IMR-90 (cell line): ENCODE data around the gene TPO. TPM values are rescaled to one million over a fixed set of nuclear protein-coding genes. Genes with fewer than 3 reads are reported as not detected.

Experiments used
- ATAC-seq: fragments of 200-7000 bp; cut with Tn5 transposase; 2 replicates; pipeline ENCODE4 v1.9.1; 2020; ENCODE audit warnings: low read depth, mild to moderate bottlenecking, moderate library complexity
- BruUV-seq: library from RNA; stranded (reverse); fragments of 400-500 nt; replicated peaks from 2 replicates; lab custom pipeline; 2021; lab: Mats Ljungman, UMichigan
- CTCF ChIA-PET: fragments of 300-600 bp; formaldehyde crosslinking; extraction: SDS; loops from one replicate; lab custom pipeline; 2021; ENCODE audit warnings: antibody characterized with exemption; lab: Yijun Ruan, JAX
- POLR2A ChIA-PET: fragments of 300-600 bp; sonication (Branson Sonifier 250); formaldehyde crosslinking; loops from one replicate; lab custom pipeline; 2022; ENCODE audit warnings: antibody characterized with exemption; ENCODE audit not compliant: unreplicated experiment; lab: Charles Lee
- DNase-seq: peaks from one replicate; pipeline ENCODE4 v3.0.0; 2013
- H2AFZ ChIP-seq: replicated peaks from 2 replicates; pipeline ENCODE3; 2013; ENCODE audit warnings: low read length, mild to moderate bottlenecking; ENCODE audit not compliant: poor library complexity
- H2AK5ac ChIP-seq: 2 replicates; pipeline ENCODE4 v1.6.1; 2013; ENCODE audit warnings: low read depth, low read length, inconsistent platforms
- H2AK9ac ChIP-seq: replicated peaks from 2 replicates; pipeline ENCODE3; 2013; ENCODE audit warnings: mild to moderate bottlenecking, low read depth, low read length, moderate library complexity; ENCODE audit not compliant: poor library complexity
- H2BK120ac ChIP-seq: 2 replicates; pipeline ENCODE4 v1.6.1; 2013; ENCODE audit warnings: low read depth, low read length, inconsistent platforms
- H2BK15ac ChIP-seq: 3 replicates; pipeline ENCODE4 v1.6.1; 2013; ENCODE audit warnings: low read depth, low read length, inconsistent platforms
- H2BK20ac ChIP-seq: 2 replicates; pipeline ENCODE4 v1.6.1; 2013; ENCODE audit warnings: low read depth, mild to moderate bottlenecking, inconsistent platforms, low read length, moderate library complexity
- H2BK5ac ChIP-seq: 2 replicates; pipeline ENCODE4 v1.6.1; 2013; ENCODE audit warnings: mild to moderate bottlenecking, low read depth, low read length, inconsistent platforms; ENCODE audit not compliant: poor library complexity, severe bottlenecking
- H3K14ac ChIP-seq: replicated peaks from 2 replicates; pipeline ENCODE4 v1.6.1; 2013; ENCODE audit warnings: low read depth, low read length, inconsistent platforms
- H3K18ac ChIP-seq: 2 replicates; pipeline ENCODE4 v1.6.1; 2013; ENCODE audit warnings: low read depth, low read length, control low read depth
- H3K23ac ChIP-seq: 2 replicates; pipeline ENCODE4 v1.6.1; 2013; ENCODE audit warnings: low read depth, low read length, inconsistent platforms
- H3K27ac ChIP-seq: 2 replicates; pipeline ENCODE4 v1.5.1; 2013; ENCODE audit warnings: mild to moderate bottlenecking, control low read depth, low read length; ENCODE audit not compliant: insufficient read depth
- H3K27me3 ChIP-seq: 2 replicates; pipeline ENCODE4 v1.6.1; 2013; ENCODE audit warnings: low read length; ENCODE audit not compliant: control insufficient read depth, insufficient read depth
- H3K36me3 ChIP-seq: 2 replicates; pipeline ENCODE4 v1.6.1; 2013; ENCODE audit warnings: low read length, mixed read lengths; ENCODE audit not compliant: control insufficient read depth, insufficient read depth
- H3K4ac ChIP-seq: 2 replicates; pipeline ENCODE4 v1.6.1; 2013; ENCODE audit warnings: low read depth, low read length, inconsistent platforms
- H3K4me1 ChIP-seq: 2 replicates; pipeline ENCODE4 v1.6.1; 2013; ENCODE audit warnings: low read length, mixed read lengths; ENCODE audit not compliant: control insufficient read depth, insufficient read depth
- H3K4me2 ChIP-seq: 2 replicates; pipeline ENCODE4 v1.6.1; 2013; ENCODE audit warnings: low read depth, mild to moderate bottlenecking, control low read depth, low read length, moderate library complexity
- H3K4me3 ChIP-seq: 2 replicates; pipeline ENCODE4 v1.5.1; 2013; ENCODE audit warnings: low read depth, mild to moderate bottlenecking, control low read depth, low read length, moderate library complexity; ENCODE audit not compliant: insufficient read depth
- H3K56ac ChIP-seq: 2 replicates; pipeline ENCODE4 v1.6.1; 2013; ENCODE audit warnings: low read length, inconsistent platforms; ENCODE audit not compliant: insufficient read depth; ENCODE audit errors: extremely low read depth
- H3K79me1 ChIP-seq, 2 experiments: 2 replicates each; pipeline ENCODE4 v1.6.1; 2013; ENCODE audit warnings: low read length in 2 of 2, inconsistent platforms in 1 of 2, low read depth in 1 of 2
- H3K9ac ChIP-seq: 2 replicates; pipeline ENCODE4 v1.6.1; 2013; ENCODE audit warnings: low read depth, low read length, control low read depth
- H3K9me1 ChIP-seq: 2 replicates; pipeline ENCODE4 v1.6.1; 2013; ENCODE audit warnings: low read length, inconsistent platforms; ENCODE audit not compliant: insufficient read depth
- H3K9me3 ChIP-seq: 2 replicates; pipeline ENCODE4 v1.6.1; 2013; ENCODE audit warnings: low read length; ENCODE audit not compliant: control insufficient read depth, insufficient read depth
- H4K20me1 ChIP-seq: 2 replicates; pipeline ENCODE4 v1.6.1; 2013; ENCODE audit warnings: low read length, inconsistent platforms; ENCODE audit not compliant: insufficient read depth
- H4K5ac ChIP-seq: 2 replicates; pipeline ENCODE4 v1.6.1; 2013; ENCODE audit warnings: mild to moderate bottlenecking, low read depth, low read length, control low read depth
- H4K8ac ChIP-seq, 2 experiments: 2 replicates each; pipeline ENCODE4 v1.6.1; 2013; ENCODE audit warnings: low read depth in 2 of 2, low read length in 2 of 2, control low read depth in 1 of 2, inconsistent platforms in 1 of 2
- H4K91ac ChIP-seq: 2 replicates; pipeline ENCODE4 v1.6.1; 2013; ENCODE audit warnings: low read depth, low read length, inconsistent platforms; ENCODE audit not compliant: insufficient read depth
- BHLHE40 ChIP-seq: fragments of 150-350 bp; IDR thresholded peaks from 2 replicates; pipeline ENCODE4 v1.6.1; 2016; ENCODE audit warnings: mild to moderate bottlenecking, low read depth, low read length
- MAZ ChIP-seq: IDR thresholded peaks from 2 replicates; pipeline ENCODE4 v1.6.1; 2012; ENCODE audit warnings: low read depth, mild to moderate bottlenecking, low read length, improper control_type of control experiment, moderate library complexity, borderline replicate concordance
- MXI1 ChIP-seq: IDR thresholded peaks from 2 replicates; pipeline ENCODE4 v1.6.1; 2012; ENCODE audit warnings: low read depth, mild to moderate bottlenecking, low read length, moderate library complexity, borderline replicate concordance
- POLR2A ChIP-seq: IDR thresholded peaks from 2 replicates; pipeline ENCODE4 v1.6.1; 2012; ENCODE audit warnings: mild to moderate bottlenecking, low read depth, low read length
- RCOR1 ChIP-seq: IDR thresholded peaks from 2 replicates; pipeline ENCODE4 v1.6.1; 2012; ENCODE audit warnings: mild to moderate bottlenecking, low read length, improper control_type of control experiment; ENCODE audit not compliant: insufficient replicate concordance
- RFX5 ChIP-seq: IDR thresholded peaks from 2 replicates; pipeline ENCODE4 v1.8.0; 2012; ENCODE audit warnings: low read depth, mild to moderate bottlenecking, low read length, moderate library complexity
- SMC3 ChIP-seq: fragments of 150-350 bp; IDR thresholded peaks from 2 replicates; pipeline ENCODE4 v1.6.1; 2016; ENCODE audit warnings: low read depth, mild to moderate bottlenecking, antibody characterized with exemption, low read length, moderate library complexity
- WGBS, 2 experiments: methylation state at CpG; one replicate each; pipeline versions ENCODE4 v1.1.5 to v1.1.7; 2013; ENCODE audit warnings: missing lambda C conversion rate in 2 of 2; ENCODE audit not compliant: insufficient read length in 1 of 2; ENCODE audit errors: extremely low coverage in 2 of 2; 5-methylcytosine and 5-hydroxymethylcytosine counted together
- dilution Hi-C: fragments of 300-500 bp; cut with HindIII; formaldehyde crosslinking; loops from one replicate; pipeline ENCODE4 v1.14.3; 2018; ENCODE audit warnings: low sequenced_read_pairs; ENCODE audit not compliant: unreplicated experiment
- in situ Hi-C: fragments of 300-500 bp; cut with MboI; formaldehyde crosslinking; loops from 3 replicates; pipeline ENCODE4 v1.14.3; 2019; ENCODE audit warnings: low sequenced_read_pairs, inconsistent platforms, mixed read lengths
- intact Hi-C: fragments of 100-400 bp; cut with micrococcal nuclease; formaldehyde crosslinking; loops from 2 replicates; pipeline ENCODE4 v1.10.0; 2022
- polyA plus RNA-seq, 3 experiments: library from polyadenylated mRNA; depleted of rRNA; stranded (reverse); fragments of >200 nt; gene quantifications; 2 replicates each; pipeline ENCODE4 v1.2.3, GENCODE V29; 2012; ENCODE audit warnings: low replicate concordance in 1 of 3
- total RNA-seq: library from RNA; depleted of rRNA; stranded (reverse); fragments of >200 nt; gene quantifications from 2 replicates; pipeline ENCODE4 v1.2.3, GENCODE V29; 2012
- TF ChIP-seq, protein P1 (sequence below): fragments of 150-350 bp; IDR thresholded peaks from 2 replicates; pipeline ENCODE4 v1.6.1; 2016; ENCODE audit warnings: low read depth, mild to moderate bottlenecking, low read length, moderate library complexity, borderline replicate concordance

TPO gene
- total and polyA plus RNA-seq, 2 of the 4 experiments (the other 2 are of a cell fraction), result not detected

GRCh38 chr2:1454346-1454745 is 41.1 kb downstream of the TPO start:
- Histone ChIP-seq H3K9me1 (no peaks in the 10 kb centered on the region), H2AK9ac (no peak overlapping the region), H2AFZ (no peak overlapping the region), H3K9ac (no peak overlapping the region), H3K18ac (no peak overlapping the region), H3K56ac (no peak overlapping the region), H2BK15ac (no peak overlapping the region), H4K8ac (no peak overlapping the region), H3K4me3 (no peak overlapping the region), H2BK20ac (no peak overlapping the region), H3K4me1 (no peaks in the 10 kb centered on the region), H2BK5ac (no peak overlapping the region), H3K14ac (no peak overlapping the region), H3K9me3 (peaks cover 8% of the 10 kb centered on the region; the same call in 1 of the 2 replicates), H3K4me2 (no peak overlapping the region), H3K23ac (no peak overlapping the region), H3K36me3 (no peaks in the 10 kb centered on the region), H2BK120ac (no peak overlapping the region), H3K27ac (no peak overlapping the region), H4K5ac (no peak overlapping the region), H3K27me3 (no peaks in the 10 kb centered on the region), H4K20me1 (no peaks in the 10 kb centered on the region), H2AK5ac (no peak overlapping the region), H3K79me1 (no peaks in the 10 kb centered on the region), H3K4ac (no peak overlapping the region), H4K91ac (no peak overlapping the region)
- intact Hi-C loops (no loop called here), in situ Hi-C loops (no loop called here), dilution Hi-C loops (no loop called here)
- ChIA-PET POLR2A (no interaction called here), CTCF (no interaction called here)
- ATAC-seq (no peak), DNase-seq (no peak)
- WGBS, 2 experiments, result 56% methylated on average over 4 of the region's 7 CpGs; no CpG with 5 or more reads in 1 of the 2 experiments
- no TSS peak for BruUV-seq
- TF ChIP-seq MXI1, result no peak
- TF ChIP-seq RFX5, result no peak
- no peak for TF ChIP-seq RCOR1
- TF ChIP-seq, protein P1, sequence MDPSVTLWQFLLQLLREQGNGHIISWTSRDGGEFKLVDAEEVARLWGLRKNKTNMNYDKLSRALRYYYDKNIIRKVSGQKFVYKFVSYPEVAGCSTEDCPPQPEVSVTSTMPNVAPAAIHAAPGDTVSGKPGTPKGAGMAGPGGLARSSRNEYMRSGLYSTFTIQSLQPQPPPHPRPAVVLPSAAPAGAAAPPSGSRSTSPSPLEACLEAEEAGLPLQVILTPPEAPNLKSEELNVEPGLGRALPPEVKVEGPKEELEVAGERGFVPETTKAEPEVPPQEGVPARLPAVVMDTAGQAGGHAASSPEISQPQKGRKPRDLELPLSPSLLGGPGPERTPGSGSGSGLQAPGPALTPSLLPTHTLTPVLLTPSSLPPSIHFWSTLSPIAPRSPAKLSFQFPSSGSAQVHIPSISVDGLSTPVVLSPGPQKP, result no peak
- TF ChIP-seq BHLHE40, result no peak
- TF ChIP-seq SMC3, result no peak
- no peak for TF ChIP-seq POLR2A
- no peak for TF ChIP-seq MAZ
